ENCODE data around the gene SGO2. TPM values are rescaled to one million over a fixed set of nuclear protein-coding genes. Genes with fewer than 3 reads are reported as not detected.
"Not testable (repeated sequence)": the region's sequence is repeated elsewhere in the genome, so short reads cannot be mapped to it uniquely, and the experiment has no call there.

SGO2 gene
- total RNA-seq, 1 donor from 2014 or later = 7.9 TPM

GRCh38 chr2:200620606-200621390 lies 94.8 kb downstream of the SGO2 start:
- DNase-seq (ENCODE audit: low read depth) = no peak

GRCh38 chr2:200622106-200622505 lies 96.1 kb downstream of the SGO2 start:
- no peak for DNase-seq (ENCODE audit: low read depth)

GRCh38 chr2:200624026-200624425 lies 98.0 kb downstream of the SGO2 start:
- DNase-seq (ENCODE audit: low read depth) = peak; percentile 14

- DNase-seq (ENCODE audit: low read depth) = no peak
Observed at GRCh38 chr2:200624658-200625057, 98.7 kb downstream of the SGO2 start.

- DNase-seq (ENCODE audit: low read depth) = no peak
Observed at GRCh38 chr2:200625282-200625681, 99.3 kb downstream of the SGO2 start.

- peak; percentile 49 for DNase-seq (ENCODE audit: low read depth)
Observed at GRCh38 chr2:200625958-200626363, 100.0 kb downstream of the SGO2 start.

- DNase-seq (ENCODE audit: low read depth) = no peak
Observed at GRCh38 chr2:200627110-200627770, 101.2 kb downstream of the SGO2 start.

- DNase-seq (ENCODE audit: low read depth) = not testable (repeated sequence)
Observed at GRCh38 chr2:200628461-200628860, 102.5 kb downstream of the SGO2 start.

GRCh38 chr2:200631287-200631686 lies 105.3 kb downstream of the SGO2 start:
- DNase-seq (ENCODE audit: low read depth) = no peak

Other genes starting within 250 kb of the SGO2 start
- 491 and 570 TPM in 2 replicates for gene SPATS2L, start 219.5 kb upstream of the SGO2 start, total RNA-seq
- gene KCTD18, start 16.1 kb upstream of the SGO2 start, total RNA-seq = 14.4 and 20.1 TPM in 2 replicates
- 4.9 and 5.9 TPM in 2 replicates for gene AOX1, start 59.8 kb downstream of the SGO2 start, total RNA-seq

Data from myocyte (in vitro differentiated cells).